HG03139 (cell line): ENCODE results near the gene UPK3BL1.
"Not testable (repeated sequence)": the region's sequence is repeated elsewhere in the genome, so short reads cannot be mapped to it uniquely, and the experiment has no call there.

Source experiments
- ATAC-seq: cut with Tn5 transposase; IDR thresholded peaks from one replicate; pipeline ENCODE4 v1.9.1; 2021; ENCODE audit not compliant: unreplicated experiment

UPK3BL1 gene

GRCh38 chr7:102630622-102631021, 12.0 kb downstream of the UPK3BL1 start:
- ATAC-seq = not testable (repeated sequence)

GRCh38 chr7:102627271-102627904, 15.2 kb downstream of the UPK3BL1 start:
- ATAC-seq = not testable (repeated sequence)

GRCh38 chr7:102618122-102618521, 24.5 kb downstream of the UPK3BL1 start:
- not testable (repeated sequence) for ATAC-seq

- ATAC-seq = peak; percentile 69
Measured at GRCh38 chr7:102616507-102617125, 26.0 kb downstream of the UPK3BL1 start, which contains the start of gene RASA4. Gene RASA4, minus strand, starts transcription at chr7:102616756. Its CDS starts 67 bp downstream, at chr7:102616689.

- not testable (repeated sequence) for ATAC-seq
Measured at GRCh38 chr7:102615930-102616329, 26.7 kb downstream of the UPK3BL1 start.

- not testable (repeated sequence) for ATAC-seq
Measured at GRCh38 chr7:102614873-102615272, 27.7 kb downstream of the UPK3BL1 start.

- ATAC-seq = peak; percentile 11
Measured at GRCh38 chr7:102614346-102614697, 28.3 kb downstream of the UPK3BL1 start.

GRCh38 chr7:102613575-102614345, 28.8 kb downstream of the UPK3BL1 start:
- ATAC-seq = peak; percentile 56

- not testable (repeated sequence) for ATAC-seq
Measured at GRCh38 chr7:102611675-102612325, 30.8 kb downstream of the UPK3BL1 start.

- peak; percentile 35 for ATAC-seq
Measured at GRCh38 chr7:102611013-102611674, 31.4 kb downstream of the UPK3BL1 start.

- not testable (repeated sequence) for ATAC-seq
Measured at GRCh38 chr7:102610441-102610840, 32.1 kb downstream of the UPK3BL1 start.

- not testable (repeated sequence) for ATAC-seq
Measured at GRCh38 chr7:102609734-102610133, 32.9 kb downstream of the UPK3BL1 start.

GRCh38 chr7:102606848-102607247, 35.7 kb downstream of the UPK3BL1 start:
- ATAC-seq = not testable (repeated sequence)

GRCh38 chr7:102604431-102605145, 38.0 kb downstream of the UPK3BL1 start:
- ATAC-seq = not testable (repeated sequence)

- not testable (repeated sequence) for ATAC-seq
Measured at GRCh38 chr7:102602317-102602716, 40.3 kb downstream of the UPK3BL1 start.

GRCh38 chr7:102599699-102600098, 42.9 kb downstream of the UPK3BL1 start:
- ATAC-seq = not testable (repeated sequence)

GRCh38 chr7:102596036-102596435, 46.6 kb downstream of the UPK3BL1 start:
- not testable (repeated sequence) for ATAC-seq

- ATAC-seq = peak; percentile 60
Measured at GRCh38 chr7:102593637-102594334, 48.8 kb downstream of the UPK3BL1 start.

GRCh38 chr7:102592477-102593019, 50.0 kb downstream of the UPK3BL1 start:
- peak; percentile 52 for ATAC-seq
